IMR-90 (cell line): ENCODE measurements around the gene CLEC2D. TPM values are rescaled to one million over a fixed set of nuclear protein-coding genes. Genes with fewer than 3 reads are reported as not detected.
"Not testable (repeated sequence)": the region's sequence is repeated elsewhere in the genome, so short reads cannot be mapped to it uniquely, and the experiment has no call there.

Experiments
- ATAC-seq: fragments of 200-7000 bp; cut with Tn5 transposase; 2 replicates; pipeline ENCODE4 v1.9.1; 2020; ENCODE audit warnings: low read depth, mild to moderate bottlenecking, moderate library complexity
- BruUV-seq: library from RNA; stranded (reverse); fragments of 400-500 nt; replicated peaks from 2 replicates; lab custom pipeline; 2021; lab: Mats Ljungman, UMichigan
- CTCF ChIA-PET: fragments of 300-600 bp; formaldehyde crosslinking; extraction: SDS; loops from one replicate; lab custom pipeline; 2021; ENCODE audit warnings: antibody characterized with exemption; lab: Yijun Ruan, JAX
- POLR2A ChIA-PET: fragments of 300-600 bp; sonication (Branson Sonifier 250); formaldehyde crosslinking; loops from one replicate; lab custom pipeline; 2022; ENCODE audit warnings: antibody characterized with exemption; ENCODE audit not compliant: unreplicated experiment; lab: Charles Lee
- DNase-seq: peaks from one replicate; pipeline ENCODE4 v3.0.0; 2013
- H2AFZ ChIP-seq: replicated peaks from 2 replicates; pipeline ENCODE3; 2013; ENCODE audit warnings: low read length, mild to moderate bottlenecking; ENCODE audit not compliant: poor library complexity
- H2AK5ac ChIP-seq: 2 replicates; pipeline ENCODE4 v1.6.1; 2013; ENCODE audit warnings: low read depth, low read length, inconsistent platforms
- H2AK9ac ChIP-seq: replicated peaks from 2 replicates; pipeline ENCODE3; 2013; ENCODE audit warnings: mild to moderate bottlenecking, low read depth, low read length, moderate library complexity; ENCODE audit not compliant: poor library complexity
- H2BK120ac ChIP-seq: 2 replicates; pipeline ENCODE4 v1.6.1; 2013; ENCODE audit warnings: low read depth, low read length, inconsistent platforms
- H2BK15ac ChIP-seq: 3 replicates; pipeline ENCODE4 v1.6.1; 2013; ENCODE audit warnings: low read depth, low read length, inconsistent platforms
- H2BK20ac ChIP-seq: 2 replicates; pipeline ENCODE4 v1.6.1; 2013; ENCODE audit warnings: low read depth, mild to moderate bottlenecking, inconsistent platforms, low read length, moderate library complexity
- H2BK5ac ChIP-seq: 2 replicates; pipeline ENCODE4 v1.6.1; 2013; ENCODE audit warnings: mild to moderate bottlenecking, low read depth, low read length, inconsistent platforms; ENCODE audit not compliant: poor library complexity, severe bottlenecking
- H3K14ac ChIP-seq: replicated peaks from 2 replicates; pipeline ENCODE4 v1.6.1; 2013; ENCODE audit warnings: low read depth, low read length, inconsistent platforms
- H3K18ac ChIP-seq: 2 replicates; pipeline ENCODE4 v1.6.1; 2013; ENCODE audit warnings: low read depth, low read length, control low read depth
- H3K23ac ChIP-seq: 2 replicates; pipeline ENCODE4 v1.6.1; 2013; ENCODE audit warnings: low read depth, low read length, inconsistent platforms
- H3K27ac ChIP-seq: 2 replicates; pipeline ENCODE4 v1.5.1; 2013; ENCODE audit warnings: mild to moderate bottlenecking, control low read depth, low read length; ENCODE audit not compliant: insufficient read depth
- H3K27me3 ChIP-seq: 2 replicates; pipeline ENCODE4 v1.6.1; 2013; ENCODE audit warnings: low read length; ENCODE audit not compliant: control insufficient read depth, insufficient read depth
- H3K36me3 ChIP-seq: 2 replicates; pipeline ENCODE4 v1.6.1; 2013; ENCODE audit warnings: low read length, mixed read lengths; ENCODE audit not compliant: control insufficient read depth, insufficient read depth
- H3K4ac ChIP-seq: 2 replicates; pipeline ENCODE4 v1.6.1; 2013; ENCODE audit warnings: low read depth, low read length, inconsistent platforms
- H3K4me1 ChIP-seq: 2 replicates; pipeline ENCODE4 v1.6.1; 2013; ENCODE audit warnings: low read length, mixed read lengths; ENCODE audit not compliant: control insufficient read depth, insufficient read depth
- H3K4me2 ChIP-seq: 2 replicates; pipeline ENCODE4 v1.6.1; 2013; ENCODE audit warnings: low read depth, mild to moderate bottlenecking, control low read depth, low read length, moderate library complexity
- H3K4me3 ChIP-seq: 2 replicates; pipeline ENCODE4 v1.5.1; 2013; ENCODE audit warnings: low read depth, mild to moderate bottlenecking, control low read depth, low read length, moderate library complexity; ENCODE audit not compliant: insufficient read depth
- H3K56ac ChIP-seq: 2 replicates; pipeline ENCODE4 v1.6.1; 2013; ENCODE audit warnings: low read length, inconsistent platforms; ENCODE audit not compliant: insufficient read depth; ENCODE audit errors: extremely low read depth
- H3K79me1 ChIP-seq, 2 experiments: 2 replicates each; pipeline ENCODE4 v1.6.1; 2013; ENCODE audit warnings: low read length in 2 of 2, inconsistent platforms in 1 of 2, low read depth in 1 of 2
- H3K9ac ChIP-seq: 2 replicates; pipeline ENCODE4 v1.6.1; 2013; ENCODE audit warnings: low read depth, low read length, control low read depth
- H3K9me1 ChIP-seq: 2 replicates; pipeline ENCODE4 v1.6.1; 2013; ENCODE audit warnings: low read length, inconsistent platforms; ENCODE audit not compliant: insufficient read depth
- H3K9me3 ChIP-seq: 2 replicates; pipeline ENCODE4 v1.6.1; 2013; ENCODE audit warnings: low read length; ENCODE audit not compliant: control insufficient read depth, insufficient read depth
- H4K20me1 ChIP-seq: 2 replicates; pipeline ENCODE4 v1.6.1; 2013; ENCODE audit warnings: low read length, inconsistent platforms; ENCODE audit not compliant: insufficient read depth
- H4K5ac ChIP-seq: 2 replicates; pipeline ENCODE4 v1.6.1; 2013; ENCODE audit warnings: mild to moderate bottlenecking, low read depth, low read length, control low read depth
- H4K8ac ChIP-seq, 2 experiments: 2 replicates each; pipeline ENCODE4 v1.6.1; 2013; ENCODE audit warnings: low read depth in 2 of 2, low read length in 2 of 2, control low read depth in 1 of 2, inconsistent platforms in 1 of 2
- H4K91ac ChIP-seq: 2 replicates; pipeline ENCODE4 v1.6.1; 2013; ENCODE audit warnings: low read depth, low read length, inconsistent platforms; ENCODE audit not compliant: insufficient read depth
- WGBS, 2 experiments: methylation state at CpG; one replicate each; pipeline versions ENCODE4 v1.1.5 to v1.1.7; 2013; ENCODE audit warnings: missing lambda C conversion rate in 2 of 2; ENCODE audit not compliant: insufficient read length in 1 of 2; ENCODE audit errors: extremely low coverage in 2 of 2; 5-methylcytosine and 5-hydroxymethylcytosine counted together
- dilution Hi-C: fragments of 300-500 bp; cut with HindIII; formaldehyde crosslinking; loops from one replicate; pipeline ENCODE4 v1.14.3; 2018; ENCODE audit warnings: low sequenced_read_pairs; ENCODE audit not compliant: unreplicated experiment
- in situ Hi-C: fragments of 300-500 bp; cut with MboI; formaldehyde crosslinking; loops from 3 replicates; pipeline ENCODE4 v1.14.3; 2019; ENCODE audit warnings: low sequenced_read_pairs, inconsistent platforms, mixed read lengths
- intact Hi-C: fragments of 100-400 bp; cut with micrococcal nuclease; formaldehyde crosslinking; loops from 2 replicates; pipeline ENCODE4 v1.10.0; 2022
- polyA plus RNA-seq, 3 experiments: library from polyadenylated mRNA; depleted of rRNA; stranded (reverse); fragments of >200 nt; gene quantifications; 2 replicates each; pipeline ENCODE4 v1.2.3, GENCODE V29; 2012; ENCODE audit warnings: low replicate concordance in 1 of 3
- total RNA-seq: library from RNA; depleted of rRNA; stranded (reverse); fragments of >200 nt; gene quantifications from 2 replicates; pipeline ENCODE4 v1.2.3, GENCODE V29; 2012

CLEC2D gene
- total and polyA plus RNA-seq, 2 of the 4 experiments (the other 2 are of a cell fraction) = 0.72 to 1.2 TPM

- H2BK20ac ChIP-seq, H2AFZ ChIP-seq, H3K4me1 ChIP-seq, H3K79me1 ChIP-seq, H3K9me1 ChIP-seq, in situ Hi-C loops, H2BK15ac ChIP-seq, H2BK120ac ChIP-seq, H4K5ac ChIP-seq, H3K36me3 ChIP-seq, ATAC-seq, H3K23ac ChIP-seq, H2AK9ac ChIP-seq, H3K27me3 ChIP-seq, H3K4ac ChIP-seq, H2AK5ac ChIP-seq, H3K18ac ChIP-seq, H3K27ac ChIP-seq, H3K9me3 ChIP-seq, H4K91ac ChIP-seq, dilution Hi-C loops, POLR2A ChIA-PET, intact Hi-C loops, H3K56ac ChIP-seq, H3K4me3 ChIP-seq, DNase-seq, H4K8ac ChIP-seq, BruUV-seq, H3K4me2 ChIP-seq, H2BK5ac ChIP-seq, H4K20me1 ChIP-seq, H3K14ac ChIP-seq, H3K9ac ChIP-seq: not testable (repeated sequence)
- no CpG with 5 or more reads among the region's 4 CpGs for WGBS, 2 experiments
- CTCF ChIA-PET = interaction anchor here (0.7 kb wide), 1 partner anchor 567 kb away, joined by 3 read pairs; the partner anchor contains the start of gene A2M
Observed at GRCh38 chr12:9682508-9682907, 13.0 kb downstream of the CLEC2D start.

- H3K36me3 ChIP-seq, H2BK120ac ChIP-seq, H3K14ac ChIP-seq, H3K4ac ChIP-seq, H3K9me1 ChIP-seq, H3K27me3 ChIP-seq, H3K79me1 ChIP-seq, H2AK5ac ChIP-seq, H4K20me1 ChIP-seq, H3K18ac ChIP-seq, H3K4me1 ChIP-seq, H3K4me3 ChIP-seq, H4K8ac ChIP-seq, H3K9me3 ChIP-seq, H2BK5ac ChIP-seq, H2BK20ac ChIP-seq, DNase-seq, H4K5ac ChIP-seq, H3K4me2 ChIP-seq, H2BK15ac ChIP-seq, H2AK9ac ChIP-seq, in situ Hi-C loops, H3K23ac ChIP-seq, H4K91ac ChIP-seq, dilution Hi-C loops, H3K9ac ChIP-seq, H3K27ac ChIP-seq, H3K56ac ChIP-seq, BruUV-seq, ATAC-seq, POLR2A ChIA-PET, H2AFZ ChIP-seq, intact Hi-C loops: not testable (repeated sequence)
- CTCF ChIA-PET = interaction anchor here (0.7 kb wide), 1 partner anchor 567 kb away, joined by 3 read pairs; the partner anchor contains the start of gene A2M
- WGBS, 2 experiments = no CpG with 5 or more reads among the region's 2 CpGs
Observed at GRCh38 chr12:9682949-9683348, 13.4 kb downstream of the CLEC2D start.
